Sigmoid colon (tissue), 4 donors: ENCODE measurements around the gene WDR93.
"Not testable (repeated sequence)": the region's sequence is repeated elsewhere in the genome, so short reads cannot be mapped to it uniquely, and the experiment has no call there.

ENCODE experiments used
- CTCF ChIP-seq, 4 experiments: fragments of 450-650 bp in 3 of 4; fragments of 200-600 bp in 1 of 4; IDR thresholded peaks; one replicate each; pipeline ENCODE4 v1.5.1; 2016 to 2019; ENCODE audit warnings: antibody characterized with exemption in 4 of 4, mild to moderate bottlenecking in 3 of 4, moderate library complexity in 2 of 4
- POLR2A ChIP-seq, 2 donors: fragments of 450-650 bp; IDR thresholded peaks; one replicate each; pipeline ENCODE4 v1.6.1; 2016; ENCODE audit warnings: antibody characterized with exemption in 2 of 2, mild to moderate bottlenecking in 2 of 2, moderate library complexity in 2 of 2
- POLR2AphosphoS5 ChIP-seq, 4 donors: sonication (generic); formaldehyde crosslinking; IDR thresholded peaks; one replicate each; pipeline ENCODE4 v1.6.1; 2017; ENCODE audit warnings: antibody characterized with exemption in 4 of 4

- TF ChIP-seq CTCF, POLR2A, POLR2AphosphoS5 (IDR thresholded peaks at IDR 0.05): not testable (repeated sequence)
These were observed 98.0 kb downstream of the WDR93 start for GRCh38 chr15:89788585-89788984.
